H9 (cell line): Measurements from ENCODE around the gene ASS1. TPM values are rescaled to one million over a fixed set of nuclear protein-coding genes. Genes with fewer than 3 reads are reported as not detected.

ENCODE experiments used
- DNase-seq: peaks from one replicate; pipeline ENCODE4 v3.0.0-alpha.2; 2017
- H2AFZ ChIP-seq: one replicate; pipeline ENCODE4 v1.6.1; 2013; ENCODE audit warnings: mild to moderate bottlenecking, low read length, control low read depth, moderate library complexity
- H2AK5ac ChIP-seq: 2 replicates; pipeline ENCODE4 v1.6.1; 2013; ENCODE audit warnings: low read length, control low read depth, mixed read lengths; ENCODE audit not compliant: insufficient read length
- H2BK120ac ChIP-seq: one replicate; pipeline ENCODE4 v1.6.1; 2013; ENCODE audit warnings: low read depth, mild to moderate bottlenecking, low read length, control low read depth, inconsistent platforms; ENCODE audit not compliant: poor library complexity, severe bottlenecking
- H2BK12ac ChIP-seq: 2 replicates; pipeline ENCODE4 v1.6.1; 2013; ENCODE audit warnings: low read length, control low read depth, mixed read lengths, low read depth; ENCODE audit not compliant: insufficient read length
- H2BK15ac ChIP-seq: 2 replicates; pipeline ENCODE4 v1.6.1; 2013; ENCODE audit warnings: low read depth, low read length, control low read depth
- H2BK20ac ChIP-seq: one replicate; pipeline ENCODE4 v1.6.1; 2013; ENCODE audit warnings: low read depth, mild to moderate bottlenecking, low read length, control low read depth, inconsistent platforms; ENCODE audit not compliant: poor library complexity, severe bottlenecking
- H2BK5ac ChIP-seq: 2 replicates; pipeline ENCODE4 v1.6.1; 2013; ENCODE audit warnings: low read length, control low read depth, mixed read lengths; ENCODE audit not compliant: insufficient read length
- H3K14ac ChIP-seq: 2 replicates; pipeline ENCODE4 v1.6.1; 2013; ENCODE audit warnings: low read length, control low read depth; ENCODE audit not compliant: insufficient read depth
- H3K18ac ChIP-seq: 2 replicates; pipeline ENCODE4 v1.6.1; 2013; ENCODE audit warnings: low read depth, mild to moderate bottlenecking, mixed read lengths, low read length, control low read depth; ENCODE audit not compliant: insufficient read length
- H3K23ac ChIP-seq: 2 replicates; pipeline ENCODE4 v1.6.1; 2013; ENCODE audit warnings: low read length, control low read depth, mixed read lengths, low read depth; ENCODE audit not compliant: insufficient read length
- H3K23me2 ChIP-seq: 2 replicates; pipeline ENCODE4 v1.6.1; 2013; ENCODE audit warnings: low read depth, mild to moderate bottlenecking, mixed read lengths, low read length, control low read depth; ENCODE audit not compliant: insufficient read length, poor library complexity, severe bottlenecking
- H3K27ac ChIP-seq: 2 replicates; pipeline ENCODE4 v1.5.1; 2013; ENCODE audit warnings: low read length, control low read depth, mixed read lengths, low read depth; ENCODE audit not compliant: insufficient read length
- H3K27me3 ChIP-seq: 2 replicates; pipeline ENCODE4 v1.6.1; 2013; ENCODE audit warnings: low read length, control low read depth, inconsistent platforms; ENCODE audit not compliant: insufficient read depth
- H3K4ac ChIP-seq: 2 replicates; pipeline ENCODE4 v1.6.1; 2013; ENCODE audit warnings: low read depth, mild to moderate bottlenecking, control low read depth, inconsistent platforms, low read length, moderate library complexity
- H3K4me1 ChIP-seq: 2 replicates; pipeline ENCODE4 v1.6.1; 2013; ENCODE audit warnings: low read length, control low read depth, inconsistent platforms; ENCODE audit not compliant: insufficient read depth
- H3K4me2 ChIP-seq: 2 replicates; pipeline ENCODE4 v1.6.1; 2013; ENCODE audit warnings: low read length, control low read depth, mixed read lengths; ENCODE audit not compliant: insufficient read length, insufficient read depth
- H3K56ac ChIP-seq: 2 replicates; pipeline ENCODE4 v1.6.1; 2013; ENCODE audit warnings: low read depth, mild to moderate bottlenecking, mixed read lengths, low read length, control low read depth; ENCODE audit not compliant: insufficient read length
- H3K79me1 ChIP-seq: 2 replicates; pipeline ENCODE4 v1.6.1; 2013; ENCODE audit warnings: low read depth, mild to moderate bottlenecking, moderate library complexity, low read length, control low read depth, inconsistent platforms; ENCODE audit not compliant: insufficient read depth, poor library complexity, severe bottlenecking
- H3K79me2 ChIP-seq: 2 replicates; pipeline ENCODE4 v1.6.1; 2013; ENCODE audit warnings: low read length, control low read depth, inconsistent platforms; ENCODE audit not compliant: insufficient read depth
- H3K9ac ChIP-seq: 2 replicates; pipeline ENCODE4 v1.6.1; 2013; ENCODE audit warnings: low read length, control low read depth, mixed read lengths; ENCODE audit not compliant: insufficient read length; ENCODE audit errors: extremely low read depth
- H3K9me3 ChIP-seq: one replicate; pipeline ENCODE4 v1.6.1; 2013; ENCODE audit warnings: low read depth, low read length, inconsistent platforms; ENCODE audit not compliant: control insufficient read depth
- H3T11ph ChIP-seq: one replicate; pipeline ENCODE4 v1.6.1; 2013; ENCODE audit warnings: mild to moderate bottlenecking, low read length, control low read depth, inconsistent platforms
- H4K20me1 ChIP-seq: one replicate; pipeline ENCODE4 v1.6.1; 2013; ENCODE audit not compliant: control insufficient read depth, insufficient read length, insufficient read depth
- H4K5ac ChIP-seq: 2 replicates; pipeline ENCODE4 v1.6.1; 2013; ENCODE audit warnings: low read depth, mild to moderate bottlenecking, mixed read lengths, low read length, control low read depth; ENCODE audit not compliant: insufficient read length
- H4K8ac ChIP-seq: replicated peaks from 2 replicates; pipeline ENCODE4 v1.6.1; 2013; ENCODE audit warnings: low read length, control low read depth, mixed read lengths, low read depth; ENCODE audit not compliant: insufficient read length
- H4K91ac ChIP-seq: 2 replicates; pipeline ENCODE4 v1.6.1; 2013; ENCODE audit warnings: low read depth, mild to moderate bottlenecking, moderate library complexity, mixed read lengths, low read length, control low read depth; ENCODE audit not compliant: insufficient read length
- H3K27ac Mint-ChIP-seq, 3 experiments: 2 replicates in 2 of 3; 3 replicates in 1 of 3; pipeline ENCODE4 v1.8.0; 2020 to 2021; ENCODE audit warnings: mixed read lengths in 3 of 3, mild to moderate bottlenecking in 1 of 3, moderate library complexity in 1 of 3
- H3K27me3 Mint-ChIP-seq: 2 replicates; pipeline ENCODE4 v1.8.0; 2021; ENCODE audit warnings: low read depth, mild to moderate bottlenecking, moderate library complexity, mixed read lengths
- H3K36me3 Mint-ChIP-seq, 3 experiments: 2 replicates in 2 of 3; 3 replicates in 1 of 3; pipeline ENCODE4 v1.8.0; 2020 to 2021; ENCODE audit warnings: low read depth in 3 of 3, mixed read lengths in 3 of 3; ENCODE audit not compliant: insufficient read depth in 1 of 3
- H3K4me1 Mint-ChIP-seq, 2 experiments: 2 replicates each; pipeline ENCODE4 v1.8.0; 2020; ENCODE audit warnings: mixed read lengths in 2 of 2
- H3K4me3 Mint-ChIP-seq, 2 experiments: 2 replicates in 1 of 2; 3 replicates in 1 of 2; pipeline ENCODE4 v1.8.0; 2020 to 2021; ENCODE audit warnings: mild to moderate bottlenecking in 2 of 2, mixed read lengths in 2 of 2, moderate library complexity in 1 of 2
- H3K9me3 Mint-ChIP-seq, 2 experiments: 2 replicates in 1 of 2; 3 replicates in 1 of 2; pipeline ENCODE4 v1.8.0; 2020; ENCODE audit warnings: mild to moderate bottlenecking in 2 of 2, mixed read lengths in 2 of 2, moderate library complexity in 1 of 2
- WGBS: extraction: QIAGEN DNeasy Blood & Tissue Kit; methylation state at CpG from one replicate; pipeline ENCODE4 v1.1.7; 2013; ENCODE audit warnings: missing lambda C conversion rate, low lambda C conversion rate, mixed read lengths; ENCODE audit not compliant: insufficient read length; ENCODE audit errors: extremely low coverage; 5-methylcytosine and 5-hydroxymethylcytosine counted together
- total RNA-seq: library from RNA; stranded (reverse); gene quantifications from 2 replicates; pipeline ENCODE4 v1.2.1, GENCODE V29; 2021
- TF ChIP-seq, protein P1 (sequence below): fragments of 200-600 bp; sonication (generic); conservative IDR thresholded peaks from 3 replicates; pipeline ENCODE4 v1.8.0; 2021; ENCODE audit warnings: antibody characterized with exemption, mild to moderate bottlenecking

Gene ASS1
- total RNA-seq, 1 experiment from 2014 or later, result 118 TPM

- no peak overlapping the region for H3K4me3 Mint-ChIP-seq
- no peak overlapping the region for H2AFZ ChIP-seq
- no peak overlapping the region for H2BK12ac ChIP-seq
- H3K79me2 ChIP-seq, result 0 out of 2 replicates have a peak, but pooled peaks cover 2% of the 10 kb centered on the region
- no peak overlapping the region for H3K27ac ChIP-seq
- H3K23ac ChIP-seq, result no peak overlapping the region
- H3T11ph ChIP-seq, result no peak overlapping the region
- no peak overlapping the region for H4K91ac ChIP-seq
- H3K4me2 ChIP-seq, result no peak overlapping the region
- H2AK5ac ChIP-seq, result no peak overlapping the region
- peaks cover 0 to 10% of the 10 kb centered on the region in 2 experiments; a peak in 1 of 4 replicates for H3K4me1 Mint-ChIP-seq
- no peaks in the 10 kb centered on the region for H4K20me1 ChIP-seq
- no peak for DNase-seq
- no peak overlapping the region for H2BK5ac ChIP-seq
- TF ChIP-seq, protein P1, sequence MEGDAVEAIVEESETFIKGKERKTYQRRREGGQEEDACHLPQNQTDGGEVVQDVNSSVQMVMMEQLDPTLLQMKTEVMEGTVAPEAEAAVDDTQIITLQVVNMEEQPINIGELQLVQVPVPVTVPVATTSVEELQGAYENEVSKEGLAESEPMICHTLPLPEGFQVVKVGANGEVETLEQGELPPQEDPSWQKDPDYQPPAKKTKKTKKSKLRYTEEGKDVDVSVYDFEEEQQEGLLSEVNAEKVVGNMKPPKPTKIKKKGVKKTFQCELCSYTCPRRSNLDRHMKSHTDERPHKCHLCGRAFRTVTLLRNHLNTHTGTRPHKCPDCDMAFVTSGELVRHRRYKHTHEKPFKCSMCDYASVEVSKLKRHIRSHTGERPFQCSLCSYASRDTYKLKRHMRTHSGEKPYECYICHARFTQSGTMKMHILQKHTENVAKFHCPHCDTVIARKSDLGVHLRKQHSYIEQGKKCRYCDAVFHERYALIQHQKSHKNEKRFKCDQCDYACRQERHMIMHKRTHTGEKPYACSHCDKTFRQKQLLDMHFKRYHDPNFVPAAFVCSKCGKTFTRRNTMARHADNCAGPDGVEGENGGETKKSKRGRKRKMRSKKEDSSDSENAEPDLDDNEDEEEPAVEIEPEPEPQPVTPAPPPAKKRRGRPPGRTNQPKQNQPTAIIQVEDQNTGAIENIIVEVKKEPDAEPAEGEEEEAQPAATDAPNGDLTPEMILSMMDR, result no peak
- no peaks in the 10 kb centered on the region; the same call in none of the 2 replicates for H3K27me3 Mint-ChIP-seq
- no peak overlapping the region for H3K4ac ChIP-seq
- H4K5ac ChIP-seq, result no peak overlapping the region
- H3K23me2 ChIP-seq, result no peaks in the 10 kb centered on the region
- no peak overlapping the region for H3K9ac ChIP-seq
- no peak overlapping the region for H3K18ac ChIP-seq
- no peaks in the 10 kb centered on the region for H3K9me3 Mint-ChIP-seq
- H2BK15ac ChIP-seq, result no peak overlapping the region
- WGBS, result no CpG with 5 or more reads among the region's 18 CpGs
- peaks cover 3 to 45% (median 31%) of the 10 kb centered on the region in 3 experiments; a peak in 5 of 7 replicates for H3K36me3 Mint-ChIP-seq
- no peak overlapping the region for H2BK120ac ChIP-seq
- no peak overlapping the region for H3K56ac ChIP-seq
- no peaks in the 10 kb centered on the region for H3K27me3 ChIP-seq
- H3K79me1 ChIP-seq, result no peaks in the 10 kb centered on the region
- H4K8ac ChIP-seq, result no peak overlapping the region
- no peak overlapping the region for H2BK20ac ChIP-seq
- no peaks in the 10 kb centered on the region for H3K9me3 ChIP-seq
- peak overlapping the region in 1 of 3 experiments; percentile 90; a peak in 1 of 7 replicates for H3K27ac Mint-ChIP-seq
- no peaks in the 10 kb centered on the region for H3K4me1 ChIP-seq
- no peak overlapping the region for H3K14ac ChIP-seq
Observed at GRCh38 chr9:130488621-130489330, 44.0 kb downstream of the ASS1 start.
